ENCODE data around the gene PNLIPRP3. TPM values are rescaled to one million over a fixed set of nuclear protein-coding genes. Genes with fewer than 3 reads are reported as not detected.

PNLIPRP3 gene
- total RNA-seq, 1 donor from 2014 or later = not detected

DNA sequence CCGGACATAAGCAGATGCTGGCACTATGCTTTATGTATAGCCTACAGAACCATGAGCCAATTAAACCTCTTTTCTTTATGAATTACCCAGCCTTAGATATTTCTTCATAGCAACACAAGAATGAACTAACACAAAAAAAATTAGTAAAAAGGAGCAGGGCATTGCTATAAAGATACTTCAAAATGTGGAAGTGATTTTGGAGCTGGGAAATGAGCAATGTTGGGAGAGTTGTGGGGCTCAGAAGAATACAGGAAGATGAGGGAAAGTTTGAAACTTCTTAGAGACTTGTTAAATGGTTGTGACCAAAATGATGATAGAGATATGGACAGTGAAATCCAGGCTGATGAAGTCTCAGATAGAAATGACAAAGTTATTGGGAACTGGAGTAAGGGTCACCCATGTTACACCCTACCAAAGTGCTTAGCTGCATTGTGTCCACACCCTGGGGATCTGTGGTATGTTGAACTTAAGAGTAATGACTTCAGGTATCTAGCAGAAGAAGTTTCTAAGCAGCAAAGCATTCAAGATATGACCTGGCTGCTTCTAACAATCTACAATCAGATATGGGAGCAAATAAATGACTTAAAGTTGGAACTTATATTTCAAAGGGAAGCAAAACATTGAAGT, 24.2 kb downstream of the PNLIPRP3 start:
- no peak overlapping the region for H3K4me3 ChIP-seq (ENCODE audit: insufficient read depth, low read depth, low read length)
- H4K20me1 ChIP-seq (ENCODE audit: insufficient read depth, low read length) = no peaks in the 10 kb centered on the region
- no peak overlapping the region for H3K27ac Mint-ChIP-seq (ENCODE audit: unreplicated experiment)
- no peaks in the 10 kb centered on the region for H3K79me2 ChIP-seq (ENCODE audit: insufficient read depth, low read length)
- no peak overlapping the region for H3K9ac ChIP-seq (ENCODE audit: low read length)
- H3K4me3 Mint-ChIP-seq (ENCODE audit: unreplicated experiment) = no peak overlapping the region
- H3K4me1 ChIP-seq (ENCODE audit: insufficient read depth, low read length) = no peaks in the 10 kb centered on the region
- H3K9me3 ChIP-seq (ENCODE audit: insufficient read depth, low read depth, low read length) = no peaks in the 10 kb centered on the region
- no peak overlapping the region for H3K4me2 ChIP-seq (ENCODE audit: low read length)
- no peaks in the 10 kb centered on the region for H3K9me3 Mint-ChIP-seq (ENCODE audit: unreplicated experiment)
- FAIRE-seq (no peak), DNase-seq (ENCODE audit: low read depth) (no peak)
- H3K36me3 ChIP-seq (ENCODE audit: insufficient read depth, low read length) = no peaks in the 10 kb centered on the region
- H3K4me1 Mint-ChIP-seq (ENCODE audit: low read depth, unreplicated experiment) = peaks cover 3% of the 10 kb centered on the region
- H3K36me3 Mint-ChIP-seq (ENCODE audit: low read depth, unreplicated experiment) = no peaks in the 10 kb centered on the region
- H2AFZ ChIP-seq (ENCODE audit: low read depth, low read length) = no peak overlapping the region
- H3K27me3 ChIP-seq (ENCODE audit: insufficient read depth, low read length) = no peaks in the 10 kb centered on the region
- no peak for TF ChIP-seq EZH2 (IDR thresholded peaks at IDR 0.05; ENCODE audit: insufficient read depth, low read length)
- no peaks in the 10 kb centered on the region for H3K27me3 Mint-ChIP-seq (ENCODE audit: low read depth, unreplicated experiment)
- H3K27ac ChIP-seq (ENCODE audit: low read depth, low read length) = no peak overlapping the region

DNA sequence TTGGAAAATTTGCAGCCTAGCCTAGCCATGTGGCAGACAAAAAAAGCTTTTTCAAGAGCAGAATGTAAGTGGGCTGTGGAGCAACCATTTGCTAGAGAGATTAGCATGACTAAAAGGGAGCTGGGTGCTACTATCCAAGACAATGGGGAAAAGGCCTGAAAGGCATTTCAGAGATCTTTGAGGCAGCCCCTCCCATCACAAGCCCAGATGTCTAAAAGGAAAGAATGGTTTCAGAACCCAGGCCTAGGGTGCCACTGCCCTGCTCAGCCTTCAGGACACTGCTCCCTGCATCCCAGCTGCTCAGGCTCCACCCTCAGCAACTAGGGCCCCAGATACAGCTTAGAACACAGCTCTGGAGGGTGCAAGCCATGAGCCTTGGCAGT, 24.7 kb downstream of the PNLIPRP3 start:
- Mint-ChIP-seq H3K27ac (ENCODE audit: unreplicated experiment) (no peak overlapping the region), H3K4me1 (ENCODE audit: low read depth, unreplicated experiment) (peaks cover 3% of the 10 kb centered on the region), H3K36me3 (ENCODE audit: low read depth, unreplicated experiment) (no peaks in the 10 kb centered on the region), H3K9me3 (ENCODE audit: unreplicated experiment) (no peaks in the 10 kb centered on the region), H3K4me3 (ENCODE audit: unreplicated experiment) (no peak overlapping the region), H3K27me3 (ENCODE audit: low read depth, unreplicated experiment) (no peaks in the 10 kb centered on the region)
- no peak overlapping the region for H3K4me2 ChIP-seq (ENCODE audit: low read length)
- no peaks in the 10 kb centered on the region for H3K9me3 ChIP-seq (ENCODE audit: insufficient read depth, low read depth, low read length)
- no peak overlapping the region for H2AFZ ChIP-seq (ENCODE audit: low read depth, low read length)
- no peak overlapping the region for H3K4me3 ChIP-seq (ENCODE audit: insufficient read depth, low read depth, low read length)
- DNase-seq (ENCODE audit: low read depth) (no peak), FAIRE-seq (no peak)
- no peak overlapping the region for H3K27ac ChIP-seq (ENCODE audit: low read depth, low read length)
- TF ChIP-seq, protein P1, sequence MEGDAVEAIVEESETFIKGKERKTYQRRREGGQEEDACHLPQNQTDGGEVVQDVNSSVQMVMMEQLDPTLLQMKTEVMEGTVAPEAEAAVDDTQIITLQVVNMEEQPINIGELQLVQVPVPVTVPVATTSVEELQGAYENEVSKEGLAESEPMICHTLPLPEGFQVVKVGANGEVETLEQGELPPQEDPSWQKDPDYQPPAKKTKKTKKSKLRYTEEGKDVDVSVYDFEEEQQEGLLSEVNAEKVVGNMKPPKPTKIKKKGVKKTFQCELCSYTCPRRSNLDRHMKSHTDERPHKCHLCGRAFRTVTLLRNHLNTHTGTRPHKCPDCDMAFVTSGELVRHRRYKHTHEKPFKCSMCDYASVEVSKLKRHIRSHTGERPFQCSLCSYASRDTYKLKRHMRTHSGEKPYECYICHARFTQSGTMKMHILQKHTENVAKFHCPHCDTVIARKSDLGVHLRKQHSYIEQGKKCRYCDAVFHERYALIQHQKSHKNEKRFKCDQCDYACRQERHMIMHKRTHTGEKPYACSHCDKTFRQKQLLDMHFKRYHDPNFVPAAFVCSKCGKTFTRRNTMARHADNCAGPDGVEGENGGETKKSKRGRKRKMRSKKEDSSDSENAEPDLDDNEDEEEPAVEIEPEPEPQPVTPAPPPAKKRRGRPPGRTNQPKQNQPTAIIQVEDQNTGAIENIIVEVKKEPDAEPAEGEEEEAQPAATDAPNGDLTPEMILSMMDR (IDR thresholded peaks at IDR 0.05; ENCODE audit: insufficient read depth, low read depth, low read length) = no peak
- TF ChIP-seq EZH2 (IDR thresholded peaks at IDR 0.05; ENCODE audit: insufficient read depth, low read length) = no peak
- H3K36me3 ChIP-seq (ENCODE audit: insufficient read depth, low read length) = no peaks in the 10 kb centered on the region
- no peaks in the 10 kb centered on the region for H3K27me3 ChIP-seq (ENCODE audit: insufficient read depth, low read length)
- H3K4me1 ChIP-seq (ENCODE audit: insufficient read depth, low read length) = no peaks in the 10 kb centered on the region
- no peak overlapping the region for H3K9ac ChIP-seq (ENCODE audit: low read length)
- no peaks in the 10 kb centered on the region for H3K79me2 ChIP-seq (ENCODE audit: insufficient read depth, low read length)
- H4K20me1 ChIP-seq (ENCODE audit: insufficient read depth, low read length) = no peaks in the 10 kb centered on the region

DNA sequence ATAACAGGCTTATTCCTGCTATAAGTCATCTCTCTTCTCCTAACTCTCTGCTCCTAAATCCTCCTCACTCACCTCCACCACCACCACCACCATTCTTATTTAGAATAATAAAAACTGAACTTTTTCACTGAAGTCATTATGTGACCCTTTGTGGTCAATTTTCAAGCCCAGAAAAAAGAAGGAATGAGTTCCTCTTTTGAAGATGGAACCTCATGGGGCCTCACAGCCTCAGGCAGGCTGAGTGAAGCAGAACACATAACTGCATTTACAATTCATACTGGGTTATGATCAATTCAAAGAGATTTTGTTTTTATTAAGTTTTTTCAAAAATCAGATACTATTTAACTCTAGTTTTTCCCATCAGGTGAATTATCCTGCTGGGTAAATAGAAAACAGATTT, 29.8 kb downstream of the PNLIPRP3 start:
- Histone ChIP-seq H4K20me1 (ENCODE audit: insufficient read depth, low read length) (no peaks in the 10 kb centered on the region), H3K36me3 (ENCODE audit: insufficient read depth, low read length) (no peaks in the 10 kb centered on the region), H3K9me3 (ENCODE audit: insufficient read depth, low read depth, low read length) (no peaks in the 10 kb centered on the region), H3K27me3 (ENCODE audit: insufficient read depth, low read length) (no peaks in the 10 kb centered on the region), H3K4me2 (ENCODE audit: low read length) (no peak overlapping the region), H3K4me1 (ENCODE audit: insufficient read depth, low read length) (no peaks in the 10 kb centered on the region), H3K27ac (ENCODE audit: low read depth, low read length) (no peak overlapping the region), H3K79me2 (ENCODE audit: insufficient read depth, low read length) (no peaks in the 10 kb centered on the region), H2AFZ (ENCODE audit: low read depth, low read length) (no peak overlapping the region), H3K4me3 (ENCODE audit: insufficient read depth, low read depth, low read length) (no peak overlapping the region), H3K9ac (ENCODE audit: low read length) (no peak overlapping the region)
- Mint-ChIP-seq H3K4me3 (ENCODE audit: unreplicated experiment) (no peak overlapping the region), H3K9me3 (ENCODE audit: unreplicated experiment) (no peaks in the 10 kb centered on the region), H3K27me3 (ENCODE audit: low read depth, unreplicated experiment) (peaks cover 2% of the 10 kb centered on the region), H3K27ac (ENCODE audit: unreplicated experiment) (no peak overlapping the region), H3K4me1 (ENCODE audit: low read depth, unreplicated experiment) (peaks cover 3% of the 10 kb centered on the region), H3K36me3 (ENCODE audit: low read depth, unreplicated experiment) (no peaks in the 10 kb centered on the region)
- FAIRE-seq = no peak
- DNase-seq (ENCODE audit: low read depth) = no peak
- TF ChIP-seq EZH2 (IDR thresholded peaks at IDR 0.05; ENCODE audit: insufficient read depth, low read length) = no peak
- TF ChIP-seq, protein P1 (IDR thresholded peaks at IDR 0.05; ENCODE audit: insufficient read depth, low read depth, low read length) = no peak

All from astrocyte (in vitro differentiated cells and primary cell).